RWPE2 (cell line): Measurements from ENCODE around the gene KIF6.

ENCODE experiments used
- ATAC-seq: fragments of 200-7000 bp; cut with Tn5 transposase; 3 replicates; pipeline ENCODE4 v1.9.1; 2021; ENCODE audit warnings: low read depth
- DNase-seq: peaks from one replicate; pipeline ENCODE4 v3.0.0-alpha.2; 2020; ENCODE audit warnings: low spot score
- H3K27ac ChIP-seq: fragments of 450-650 bp; 2 replicates; pipeline ENCODE4 v1.5.1; 2017; ENCODE audit warnings: mild to moderate bottlenecking; ENCODE audit not compliant: poor library complexity, severe bottlenecking
- H3K27me3 ChIP-seq: fragments of 250-450 bp; sonication (Bioruptor Pico); 2 replicates; pipeline ENCODE4 v1.5.1; 2021; ENCODE audit warnings: mild to moderate bottlenecking, moderate library complexity; ENCODE audit not compliant: insufficient read depth, poor library complexity, severe bottlenecking
- H3K36me3 ChIP-seq: fragments of 250-450 bp; sonication (Bioruptor Pico); 2 replicates; pipeline ENCODE4 v1.5.1; 2020; ENCODE audit warnings: low read depth, mild to moderate bottlenecking, moderate library complexity
- H3K4me1 ChIP-seq: fragments of 250-450 bp; sonication (Bioruptor Pico); 2 replicates; pipeline ENCODE4 v1.5.1; 2021; ENCODE audit warnings: mild to moderate bottlenecking, moderate library complexity; ENCODE audit not compliant: insufficient read depth, poor library complexity, severe bottlenecking
- H3K4me3 ChIP-seq: fragments of 250-450 bp; sonication (Bioruptor Pico); 2 replicates; pipeline ENCODE4 v1.5.1; 2021; ENCODE audit warnings: mild to moderate bottlenecking, moderate library complexity; ENCODE audit not compliant: severe bottlenecking
- H3K9me3 ChIP-seq: fragments of 250-450 bp; sonication (Bioruptor Pico); 2 replicates; pipeline ENCODE4 v1.5.1; 2021; ENCODE audit warnings: mild to moderate bottlenecking, moderate library complexity; ENCODE audit not compliant: severe bottlenecking
- CTCF ChIP-seq: fragments of 450-650 bp; IDR thresholded peaks from one replicate; pipeline ENCODE4 v1.5.1; 2017; ENCODE audit warnings: mild to moderate bottlenecking, moderate library complexity; ENCODE audit not compliant: poor library complexity, severe bottlenecking

The KIF6 gene

DNA sequence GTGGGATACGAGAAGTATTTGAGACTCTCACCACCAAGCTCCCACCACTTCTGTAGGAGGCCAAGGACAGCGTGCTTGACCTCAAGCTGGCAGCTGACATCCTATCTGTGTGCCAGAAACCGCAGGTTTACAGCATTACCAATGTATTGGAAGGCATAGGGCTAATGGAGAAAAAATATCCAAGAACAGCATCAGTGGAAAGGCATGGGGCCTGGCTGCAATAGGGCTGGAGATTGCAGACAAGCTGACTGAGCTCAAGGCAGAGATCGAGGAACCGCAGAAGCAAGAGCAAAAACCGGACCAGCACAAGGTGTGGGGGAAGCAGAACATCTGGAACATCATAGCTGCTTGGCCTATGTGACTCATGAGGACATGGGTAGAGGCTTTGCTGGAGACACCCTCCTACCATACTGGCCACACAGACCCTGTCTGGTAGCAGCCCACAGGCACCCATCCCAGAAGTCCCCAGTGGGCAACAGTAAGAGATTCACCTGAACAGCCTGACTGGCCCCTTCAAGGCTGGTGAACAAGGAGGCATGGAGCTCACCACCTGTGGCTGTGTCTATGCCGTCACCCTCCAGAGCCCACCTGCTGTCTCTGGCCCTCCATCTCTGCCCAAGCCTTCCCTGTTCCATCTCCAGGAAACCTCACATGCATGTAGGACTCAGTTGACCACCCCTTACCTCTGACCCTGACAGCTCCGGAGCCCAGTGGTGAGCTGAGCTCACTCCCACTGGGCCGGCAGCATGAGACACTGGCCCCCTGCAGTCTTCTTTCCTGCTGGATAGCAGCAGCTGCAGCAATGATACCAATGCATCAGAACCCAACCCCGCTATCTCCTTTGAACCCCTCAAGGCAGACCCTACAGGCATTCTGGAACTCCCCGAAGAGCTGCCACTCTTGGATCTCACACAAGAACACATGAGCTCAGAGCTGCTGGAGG lies 171.1 kb downstream of the KIF6 start:
- ATAC-seq (no peak), DNase-seq (no peak)
- Histone ChIP-seq H3K27me3 (peaks cover 6% of the 10 kb centered on the region), H3K27ac (no peak overlapping the region), H3K9me3 (no peaks in the 10 kb centered on the region), H3K36me3 (no peaks in the 10 kb centered on the region), H3K4me1 (no peaks in the 10 kb centered on the region), H3K4me3 (no peak overlapping the region)
- no peak for TF ChIP-seq CTCF

- Histone ChIP-seq H3K9me3 (no peaks in the 10 kb centered on the region), H3K27me3 (peaks cover 10% of the 10 kb centered on the region), H3K27ac (no peak overlapping the region), H3K4me3 (no peak overlapping the region), H3K36me3 (no peaks in the 10 kb centered on the region), H3K4me1 (no peaks in the 10 kb centered on the region)
- ATAC-seq (no peak), DNase-seq (no peak)
- no peak for TF ChIP-seq CTCF
Measured at GRCh38 chr6:39553029-39553428, 172.2 kb downstream of the KIF6 start.

- no peak overlapping the region for H3K27ac ChIP-seq
- DNase-seq (no peak), ATAC-seq (no peak)
- H3K9me3 ChIP-seq: no peaks in the 10 kb centered on the region
- no peaks in the 10 kb centered on the region for H3K4me1 ChIP-seq
- no peak overlapping the region for H3K4me3 ChIP-seq
- H3K27me3 ChIP-seq: peaks cover 14% of the 10 kb centered on the region
- no peaks in the 10 kb centered on the region for H3K36me3 ChIP-seq
- TF ChIP-seq CTCF: no peak
Measured at GRCh38 chr6:39550191-39550590, 175.0 kb downstream of the KIF6 start.

GRCh38 chr6:39546731-39547130 lies 178.5 kb downstream of the KIF6 start:
- H3K27ac ChIP-seq: no peak overlapping the region
- peaks cover 17% of the 10 kb centered on the region for H3K27me3 ChIP-seq
- no peaks in the 10 kb centered on the region for H3K4me1 ChIP-seq
- H3K9me3 ChIP-seq: no peaks in the 10 kb centered on the region
- DNase-seq: no peak
- no peak for TF ChIP-seq CTCF
- H3K4me3 ChIP-seq: no peak overlapping the region
- no peaks in the 10 kb centered on the region for H3K36me3 ChIP-seq
- no peak for ATAC-seq

GRCh38 chr6:39543950-39544349 lies 181.3 kb downstream of the KIF6 start:
- no peak for ATAC-seq
- Histone ChIP-seq H3K4me1 (no peaks in the 10 kb centered on the region), H3K27me3 (peaks cover 11% of the 10 kb centered on the region), H3K9me3 (no peaks in the 10 kb centered on the region), H3K27ac (no peak overlapping the region), H3K4me3 (no peak overlapping the region), H3K36me3 (no peaks in the 10 kb centered on the region)
- TF ChIP-seq CTCF: no peak
- no peak for DNase-seq
